DMS53 (cell line): ENCODE results near the gene UBTD2.
"Not testable (repeated sequence)": the region's sequence is repeated elsewhere in the genome, so short reads cannot be mapped to it uniquely, and the experiment has no call there.

Experiments
- DNase-seq: peaks from one replicate; lab custom pipeline; 2025; lab: John Stamatoyannopoulos, UW

Gene UBTD2

DNA sequence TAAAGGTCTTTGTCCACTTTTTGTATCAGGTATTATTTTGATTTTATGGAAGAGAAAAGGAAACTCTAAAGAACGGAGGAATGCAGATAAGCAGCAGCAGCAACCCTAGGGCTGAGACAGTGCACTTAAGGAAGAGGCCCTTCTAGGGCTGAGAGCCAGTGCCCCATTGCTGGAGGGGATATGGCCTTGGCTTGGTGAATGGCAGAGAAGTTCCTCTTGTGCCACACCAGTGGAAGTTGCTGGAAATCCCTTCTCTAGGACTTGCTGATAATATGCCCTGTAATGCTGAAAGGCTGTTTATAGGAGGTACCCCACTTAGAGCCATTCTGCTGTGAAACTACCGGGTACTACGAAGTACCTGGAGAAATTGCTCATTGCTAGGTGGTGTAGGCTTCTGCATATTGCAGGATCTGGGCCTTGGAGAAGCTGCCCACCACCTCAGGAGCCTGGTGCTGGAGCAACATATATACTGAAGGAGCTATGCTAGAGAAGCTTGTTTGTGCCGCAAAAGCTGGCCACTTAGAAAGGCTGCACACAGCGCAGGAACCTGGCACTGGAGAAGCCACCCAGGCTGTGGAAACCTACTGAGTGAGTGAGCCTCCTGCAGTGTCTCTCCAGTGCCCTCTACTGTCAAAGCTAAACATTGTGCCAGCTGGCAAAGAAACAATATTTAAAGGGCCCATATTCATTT, 9.6 kb upstream of the UBTD2 start:
- peak; percentile 91 for DNase-seq

DNA sequence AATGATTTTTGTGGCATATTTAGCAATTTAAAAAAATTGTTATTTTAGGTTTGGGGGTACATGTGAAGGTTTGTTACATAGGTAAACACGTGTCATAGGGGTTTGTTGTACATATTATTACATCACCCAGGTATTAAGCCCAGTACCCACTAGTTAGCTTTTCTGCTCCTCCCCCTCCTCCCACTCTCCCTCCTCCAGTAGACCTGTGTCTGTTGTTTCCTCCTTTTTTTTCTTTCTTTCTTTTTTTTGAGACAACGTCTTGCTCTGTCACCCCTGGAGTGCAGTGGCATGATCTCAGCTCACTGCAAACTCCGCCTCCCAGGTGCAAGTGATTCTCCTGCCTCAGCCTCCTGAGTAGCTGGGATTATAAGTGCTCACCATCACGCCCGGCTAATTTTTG, 8.3 kb upstream of the UBTD2 start:
- not testable (repeated sequence) for DNase-seq

DNA sequence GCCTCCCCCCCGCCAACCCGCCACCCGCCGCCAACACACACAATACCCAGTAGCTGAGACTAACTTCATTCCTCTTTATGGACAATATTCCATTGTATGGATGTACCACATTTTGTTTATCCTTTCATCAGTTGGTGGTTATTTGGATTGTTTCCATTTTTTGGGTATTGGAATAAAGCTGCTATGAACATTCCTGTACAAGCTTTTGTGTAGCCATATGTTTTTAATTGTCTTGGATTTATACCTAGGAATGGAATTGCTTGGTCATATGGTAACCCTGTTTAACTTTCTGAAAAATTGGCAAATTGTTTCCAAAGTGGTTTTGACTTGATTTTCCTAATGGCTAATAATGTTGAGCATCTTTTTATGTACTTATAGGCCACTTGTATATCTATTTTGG, 4.9 kb upstream of the UBTD2 start:
- DNase-seq = no peak

DNA sequence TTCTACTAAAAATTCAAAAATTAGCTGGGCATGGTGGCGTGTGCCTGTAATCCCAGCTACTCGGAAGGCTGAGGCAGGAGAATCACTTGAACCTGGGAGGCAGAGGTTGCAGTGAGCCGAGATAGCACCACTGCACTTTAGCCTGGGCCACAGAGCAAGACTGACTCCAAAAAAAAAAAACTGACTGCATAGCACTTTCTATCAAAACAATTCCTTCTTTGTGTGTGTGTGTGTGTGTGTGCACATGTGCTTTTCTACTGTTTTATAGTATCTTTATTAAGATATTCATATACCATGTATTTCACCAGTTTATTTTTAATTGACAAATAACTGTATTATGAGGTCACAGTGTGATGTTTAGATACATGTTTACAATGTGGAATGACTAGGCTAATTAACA, 3.6 kb upstream of the UBTD2 start:
- not testable (repeated sequence) for DNase-seq

DNA sequence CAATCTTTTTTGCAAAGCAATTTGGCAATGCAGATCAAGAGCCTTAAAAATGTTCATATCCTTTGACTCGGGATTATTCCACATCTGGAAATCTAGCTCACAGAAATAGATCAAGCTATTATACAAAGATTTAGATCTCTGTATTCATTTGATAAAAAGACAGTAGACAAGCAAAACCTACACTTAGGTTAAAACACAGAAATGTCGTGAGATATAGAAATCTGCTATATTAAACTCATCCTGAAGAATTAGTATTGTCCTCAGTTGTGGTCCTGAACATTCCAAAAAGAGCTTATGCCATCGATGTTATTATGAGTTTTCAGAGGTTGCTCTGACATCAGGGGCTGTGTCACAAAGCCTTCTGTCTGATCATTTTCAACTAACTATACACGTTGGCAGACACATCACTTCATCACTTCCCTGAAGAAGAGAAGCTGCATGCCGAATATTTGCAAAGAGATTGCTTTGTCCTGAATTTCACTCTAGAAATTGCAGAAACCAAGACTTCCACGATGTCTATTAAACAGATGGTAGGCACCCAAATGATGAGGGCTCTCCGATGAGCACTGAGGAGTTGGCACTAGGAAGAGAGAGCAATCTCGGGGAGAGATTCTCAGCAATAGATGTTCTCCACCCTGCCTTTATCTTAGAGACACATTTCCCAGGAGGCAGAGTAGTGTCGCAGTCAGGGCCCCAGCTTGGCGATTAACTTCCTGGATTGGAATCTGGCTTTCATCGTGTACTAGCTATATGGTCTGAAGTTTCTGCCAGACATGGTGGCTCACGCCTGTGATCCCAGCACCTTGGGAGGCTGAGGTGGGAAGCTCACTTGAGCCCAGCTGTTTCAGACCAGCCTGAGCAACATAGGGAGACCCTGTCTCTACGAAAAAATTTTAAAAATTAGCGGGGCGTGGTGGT, 1.9 kb upstream of the UBTD2 start:
- no peak for DNase-seq

DNA sequence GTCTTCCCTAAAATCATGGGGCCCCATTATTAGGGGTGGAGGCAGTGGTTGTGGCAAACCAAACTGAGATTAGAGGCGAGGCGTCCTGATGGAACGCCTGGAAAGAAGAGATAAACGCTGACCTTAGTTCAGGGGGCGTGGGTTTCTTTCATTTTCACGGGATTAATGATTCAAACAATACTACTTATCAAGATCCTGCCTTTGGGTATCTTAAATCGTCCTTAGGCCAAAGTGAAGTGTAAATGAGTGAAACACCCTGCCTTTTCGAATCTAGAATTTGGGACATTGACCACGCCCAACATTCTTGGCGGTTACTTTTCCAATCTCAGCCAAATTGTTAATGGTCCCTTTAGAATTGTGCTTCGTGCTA, 1.0 kb upstream of the UBTD2 start:
- DNase-seq = no peak

DNA sequence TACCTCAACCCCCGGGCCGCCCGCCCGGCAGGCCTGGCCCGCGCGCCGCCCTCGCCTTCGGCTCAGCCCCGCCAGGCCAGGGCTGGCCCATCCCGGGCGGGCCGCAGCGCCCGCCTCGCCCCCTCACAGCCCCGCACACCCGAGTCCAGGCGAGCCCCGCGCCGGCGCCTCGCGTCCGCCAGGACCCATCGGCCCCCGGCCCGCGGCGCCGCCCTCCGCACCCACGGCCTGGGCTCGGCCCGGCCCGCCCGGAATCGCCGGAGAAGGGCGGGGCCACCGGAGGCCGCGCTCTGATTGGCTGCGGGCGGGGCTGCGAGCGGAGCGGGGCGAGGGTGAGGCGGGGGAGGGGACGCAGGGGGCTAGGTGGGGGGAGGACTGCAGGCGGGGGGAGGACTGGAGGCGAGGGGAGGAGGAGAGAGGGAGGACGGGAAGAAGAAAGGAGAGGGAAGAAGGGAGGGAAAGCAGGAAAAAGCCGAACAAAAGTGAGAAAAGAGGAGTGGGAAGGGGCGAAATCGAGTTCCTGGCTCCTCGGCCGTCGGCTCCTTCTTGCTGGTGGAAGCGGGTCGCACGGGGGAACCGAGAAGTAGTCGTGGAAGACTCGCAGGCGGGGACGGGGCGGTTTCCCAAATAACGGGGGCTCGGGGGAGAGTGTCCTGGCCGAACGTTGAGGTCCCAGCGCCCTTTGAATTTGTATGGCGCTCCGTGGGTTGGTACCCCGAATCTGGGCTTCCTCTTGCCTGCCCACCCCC, 472 bp upstream of the UBTD2 start:
- peak; percentile 93 for DNase-seq

DNA sequence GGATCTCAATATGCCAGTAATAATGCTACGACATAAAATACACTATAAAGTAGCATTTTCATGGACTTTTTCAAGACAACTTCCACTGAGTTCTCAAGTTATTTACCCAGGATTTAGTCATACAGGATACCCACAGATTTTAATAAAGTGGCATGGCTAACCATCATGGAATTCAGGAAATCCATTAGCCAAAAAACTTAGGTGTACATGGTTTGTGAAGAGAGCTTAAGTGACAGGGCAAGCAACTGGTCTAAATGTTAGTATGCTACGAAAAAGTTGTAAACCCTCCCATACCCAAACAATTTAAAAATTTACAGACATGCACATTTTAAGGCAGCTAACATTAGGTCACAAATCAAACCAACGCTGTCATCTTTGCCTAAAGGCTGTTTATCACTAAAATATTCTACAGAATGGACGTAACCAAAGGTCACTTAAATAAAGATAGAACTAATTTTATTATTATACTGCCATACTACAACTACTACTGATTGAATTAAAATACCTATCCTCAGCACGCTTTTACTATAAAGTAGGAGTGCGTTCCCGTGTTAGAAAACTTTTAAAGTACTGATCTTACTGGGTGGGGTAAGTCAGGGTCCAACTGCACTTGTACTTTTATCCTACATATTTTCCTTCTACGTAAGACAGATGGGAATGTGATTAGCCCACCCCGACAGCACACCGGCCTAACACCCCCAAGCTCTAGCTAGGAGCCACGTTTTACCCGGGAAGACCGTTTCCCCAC, 1.1 kb downstream of the UBTD2 start:
- no peak for DNase-seq

DNA sequence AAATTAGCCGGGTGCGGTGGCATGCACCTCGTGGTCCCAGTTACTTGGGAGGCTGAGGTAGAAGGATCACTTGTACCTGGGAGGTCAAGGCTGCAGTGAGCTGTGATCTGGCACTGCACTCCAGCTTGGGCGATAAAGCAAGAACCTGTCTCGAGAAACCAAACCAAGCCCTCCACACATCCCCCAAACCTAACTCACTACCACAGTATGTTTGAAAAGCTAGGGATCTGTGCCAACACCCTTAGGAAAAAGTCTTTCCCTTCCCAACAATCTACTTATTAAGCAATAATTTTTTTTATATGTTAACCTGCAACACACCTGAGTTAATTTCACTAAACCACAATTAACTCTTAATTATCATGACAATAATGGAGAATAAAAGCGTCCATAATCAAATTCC, 2.2 kb downstream of the UBTD2 start:
- no peak for DNase-seq

DNA sequence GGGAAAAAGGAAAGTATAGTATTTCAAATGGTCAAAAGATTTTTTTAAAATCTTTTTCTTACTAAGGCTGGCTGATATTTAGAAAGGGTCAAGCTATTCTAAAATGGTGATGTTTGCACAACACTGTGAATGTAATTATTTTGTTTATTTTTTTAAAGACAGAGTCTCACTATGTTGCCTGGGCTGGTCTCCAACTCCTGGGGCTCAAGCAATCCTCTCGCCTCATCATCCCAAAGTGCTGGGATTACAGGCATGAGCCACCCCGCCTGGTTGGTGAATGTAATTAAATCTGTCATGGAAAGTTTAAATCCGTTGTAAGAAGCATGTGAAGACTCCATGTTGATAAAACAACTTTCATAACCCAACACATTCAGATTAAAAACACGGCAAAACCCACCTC, 2.6 kb downstream of the UBTD2 start:
- DNase-seq = no peak

DNA sequence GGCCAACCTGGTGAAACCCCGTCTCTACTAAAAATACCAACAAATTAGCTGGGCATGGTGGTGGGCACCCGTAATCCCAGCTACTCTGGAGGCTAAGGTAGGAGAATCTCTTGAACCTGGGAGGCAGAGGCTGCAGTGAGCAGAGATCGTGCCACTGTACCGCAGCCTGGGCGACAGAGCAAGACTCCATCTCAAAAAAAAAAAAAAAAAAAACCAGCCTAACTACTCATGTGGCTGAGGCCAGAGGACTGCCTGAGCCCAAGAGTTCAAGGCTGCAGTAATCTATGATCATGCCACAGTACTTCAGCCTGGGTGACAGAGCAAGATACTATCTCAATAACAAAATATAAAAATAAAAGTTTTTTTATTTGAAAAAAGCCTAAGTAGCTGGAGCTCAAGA, 3.2 kb downstream of the UBTD2 start:
- DNase-seq = no peak

DNA sequence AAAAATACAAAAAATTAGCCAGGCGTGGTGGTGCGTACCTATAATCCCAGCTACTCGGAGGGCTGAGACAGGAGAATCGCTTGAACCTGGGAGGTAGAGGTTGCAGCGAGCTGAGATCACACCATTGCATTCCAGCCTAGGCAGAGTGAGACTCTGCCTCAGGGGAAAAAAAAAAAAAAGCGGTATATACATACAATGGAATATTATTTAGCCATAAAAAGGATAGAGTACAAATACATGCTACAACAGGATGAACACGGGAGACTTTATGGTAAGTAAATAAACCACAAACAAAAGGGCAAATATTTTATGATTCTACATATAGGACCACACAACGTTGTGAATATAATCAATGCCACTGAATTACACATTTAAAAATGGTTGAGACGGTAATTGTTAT, 5.2 kb downstream of the UBTD2 start:
- DNase-seq = no peak

DNA sequence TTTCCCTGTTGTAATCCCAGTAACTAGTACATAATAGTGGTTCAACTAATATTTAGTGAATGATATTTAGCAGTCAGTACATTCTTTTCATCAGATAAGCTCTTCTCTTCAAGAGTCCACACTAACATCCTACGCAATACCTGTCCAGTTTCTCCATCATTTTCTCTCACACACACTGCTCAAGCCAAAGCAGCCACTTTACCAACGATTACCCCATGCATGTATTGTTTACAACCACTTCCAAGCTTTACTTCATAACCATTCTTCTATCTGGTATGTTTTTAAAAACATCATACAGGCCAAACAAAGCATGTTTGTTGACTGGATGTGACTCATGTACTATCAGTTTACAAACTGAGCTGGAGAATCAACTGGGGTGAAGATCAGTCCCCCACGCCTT, 7.3 kb downstream of the UBTD2 start:
- peak; percentile 87 for DNase-seq

DNA sequence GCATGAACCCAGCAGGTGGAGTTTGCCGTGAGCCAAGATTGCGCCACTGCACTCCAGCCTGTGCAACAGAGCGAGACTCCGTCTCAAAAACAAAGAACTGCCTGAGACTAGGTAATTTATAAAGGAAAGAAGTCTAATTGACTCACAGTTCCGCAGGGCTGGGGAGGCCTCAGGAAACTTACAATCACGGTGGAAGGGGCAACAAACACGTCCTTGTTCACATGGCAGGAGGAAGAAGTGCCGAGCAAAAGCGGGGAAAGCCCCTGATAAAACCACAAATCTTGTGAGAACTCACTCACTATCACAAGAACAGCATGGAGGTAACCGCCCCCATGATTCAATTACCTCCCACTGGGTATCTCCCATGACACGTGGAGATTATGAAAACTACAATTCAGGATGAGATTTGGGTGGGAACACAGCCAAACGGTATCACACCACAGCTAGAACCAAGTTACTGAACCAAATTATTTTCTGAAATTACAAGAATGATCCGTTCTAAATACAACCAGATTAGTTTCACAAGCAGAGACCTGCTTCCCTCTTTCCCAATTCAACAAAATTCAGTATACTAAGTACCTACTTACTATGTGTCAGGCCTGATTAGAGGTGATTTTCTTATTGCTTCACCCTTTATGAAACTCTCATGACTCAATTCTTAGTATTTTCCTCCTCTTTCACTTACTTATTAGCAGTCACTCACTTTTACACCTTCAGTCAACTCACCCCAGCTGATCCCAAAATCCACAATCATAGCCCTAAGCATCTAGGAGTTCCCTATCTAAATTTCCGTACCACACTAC, 8.4 kb downstream of the UBTD2 start:
- DNase-seq = no peak

DNA sequence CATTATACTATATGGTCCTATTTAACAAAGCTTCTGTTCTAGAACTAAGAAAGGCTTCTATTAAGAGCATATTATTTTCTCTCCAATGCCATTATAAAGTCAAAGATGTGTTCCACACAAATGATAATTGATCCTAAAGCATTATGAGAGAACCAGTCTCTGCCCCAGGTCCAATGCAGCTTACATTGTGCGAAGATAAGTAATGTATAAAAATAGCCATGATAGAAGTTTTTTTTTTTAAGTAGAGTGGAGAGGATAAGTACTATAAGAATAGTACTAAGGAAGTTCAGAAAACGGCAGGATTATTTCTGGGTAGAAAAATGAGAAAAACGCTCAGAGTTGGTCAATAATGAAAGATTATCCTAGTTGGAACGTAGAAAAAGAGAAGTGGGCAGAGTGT, 15.6 kb downstream of the UBTD2 start:
- no peak for DNase-seq

DNA sequence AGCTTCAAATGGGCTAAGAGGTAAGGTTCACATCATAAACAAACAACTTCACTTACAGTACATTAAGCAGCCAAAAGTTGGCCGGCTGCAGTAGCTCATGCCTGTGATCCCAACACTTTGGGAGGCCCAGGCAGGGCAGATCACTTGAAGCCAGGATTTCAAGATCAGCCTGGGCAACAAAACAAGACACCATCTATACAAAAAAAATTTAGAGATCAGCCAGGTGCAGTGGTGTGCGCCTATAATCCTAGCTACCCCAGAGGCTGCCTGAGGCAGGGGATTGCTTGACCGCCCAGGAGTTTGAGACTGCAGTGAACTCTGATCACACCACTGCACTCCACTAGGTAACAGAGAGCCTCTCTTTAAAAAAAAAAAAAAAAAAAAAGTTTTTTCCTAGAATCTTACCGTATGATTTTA, 16.9 kb downstream of the UBTD2 start:
- no peak for DNase-seq

DNA sequence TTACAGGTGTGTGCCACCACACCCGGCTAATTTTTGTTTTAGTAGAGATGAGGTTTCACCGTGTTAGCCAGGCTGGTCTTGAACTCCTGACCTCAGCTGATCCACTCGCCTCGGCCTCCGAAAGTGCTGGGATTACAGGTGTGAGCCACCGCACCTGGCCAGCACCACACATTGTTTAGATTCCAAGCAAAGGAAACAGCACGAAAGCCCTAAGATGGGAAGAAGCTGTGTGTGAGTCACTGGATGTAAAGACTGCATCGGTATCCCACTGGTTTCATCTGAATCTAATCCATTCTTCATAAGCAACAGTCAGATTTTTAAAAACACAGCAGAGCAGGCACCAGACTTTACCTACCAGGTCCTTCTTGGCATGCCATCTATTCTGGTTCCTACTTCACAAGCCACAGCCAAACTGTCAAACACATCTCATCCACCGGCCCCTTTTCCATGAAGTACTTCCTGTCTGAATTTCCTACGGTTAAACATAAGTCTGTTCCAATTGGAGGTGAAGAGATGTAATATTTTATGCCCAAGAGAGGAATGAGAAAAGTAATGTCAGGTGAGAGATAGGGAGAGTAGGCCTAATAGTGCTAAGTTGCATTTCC, 17.4 kb downstream of the UBTD2 start:
- no peak for DNase-seq

DNA sequence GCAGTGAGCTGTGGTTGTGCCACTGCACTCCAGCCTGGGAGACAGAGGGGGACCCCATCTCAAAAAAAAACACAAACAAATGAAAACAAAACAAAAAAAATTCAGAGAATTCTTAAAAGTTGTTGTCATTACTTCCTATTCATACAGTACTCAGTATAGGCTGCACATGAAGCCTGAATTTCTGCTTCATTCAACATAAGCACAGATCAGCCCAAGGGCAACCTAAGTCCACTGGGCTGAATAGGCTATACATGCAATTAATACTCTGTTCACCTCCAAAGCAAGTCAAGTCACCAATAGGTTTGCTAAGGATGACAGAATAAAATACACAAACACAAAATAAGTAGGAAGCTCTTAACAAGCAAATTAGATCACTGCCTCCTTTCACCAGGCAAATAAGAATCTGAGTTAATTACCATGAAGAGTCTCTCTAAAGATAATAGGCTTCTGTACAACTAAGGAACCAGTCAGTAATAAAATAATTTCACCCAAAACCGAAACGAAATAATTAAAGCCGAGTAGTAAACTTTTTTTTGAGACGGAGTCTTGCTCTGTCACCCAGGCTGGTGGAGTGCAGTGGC, 18.7 kb downstream of the UBTD2 start:
- DNase-seq = no peak

DNA sequence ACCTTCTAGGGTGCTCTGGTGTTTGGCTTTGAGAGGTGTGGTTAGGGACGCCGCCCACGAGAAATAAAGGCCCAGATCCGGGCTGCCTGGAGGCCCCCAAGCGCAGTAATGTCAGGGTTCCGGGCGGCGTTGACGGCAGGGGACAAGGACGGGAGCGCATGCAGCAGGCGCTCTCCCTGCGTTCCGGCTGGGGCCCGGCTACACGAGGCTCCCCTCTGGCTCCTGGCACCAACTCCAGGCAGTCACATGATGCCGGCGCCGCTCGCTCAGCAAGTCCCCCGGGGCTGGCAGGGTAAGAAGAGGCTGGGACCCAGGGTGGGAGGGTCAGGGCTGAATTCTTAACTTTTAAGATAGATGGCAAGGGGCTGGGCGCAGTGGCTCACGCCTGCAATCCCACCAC, 28.1 kb downstream of the UBTD2 start:
- DNase-seq = no peak

DNA sequence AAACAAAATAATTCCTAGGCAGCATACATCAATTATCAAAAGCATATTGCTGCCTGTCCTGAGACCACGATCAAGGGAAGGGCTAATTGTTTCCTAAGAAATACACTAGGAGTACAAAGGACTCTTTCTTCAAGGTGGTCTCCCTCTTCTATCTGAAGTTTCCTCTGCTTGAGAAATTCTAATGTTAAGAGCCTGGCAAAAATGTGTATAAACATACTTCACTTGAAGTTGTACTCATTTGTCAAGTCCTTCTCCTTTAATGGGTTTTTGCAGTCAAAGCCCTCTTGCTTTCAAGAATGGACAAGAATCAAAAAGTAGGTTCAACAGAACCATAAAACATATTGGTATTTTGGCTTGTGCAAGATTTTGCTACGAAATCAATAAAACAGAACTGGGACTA, 31.1 kb downstream of the UBTD2 start:
- no peak for DNase-seq

DNA sequence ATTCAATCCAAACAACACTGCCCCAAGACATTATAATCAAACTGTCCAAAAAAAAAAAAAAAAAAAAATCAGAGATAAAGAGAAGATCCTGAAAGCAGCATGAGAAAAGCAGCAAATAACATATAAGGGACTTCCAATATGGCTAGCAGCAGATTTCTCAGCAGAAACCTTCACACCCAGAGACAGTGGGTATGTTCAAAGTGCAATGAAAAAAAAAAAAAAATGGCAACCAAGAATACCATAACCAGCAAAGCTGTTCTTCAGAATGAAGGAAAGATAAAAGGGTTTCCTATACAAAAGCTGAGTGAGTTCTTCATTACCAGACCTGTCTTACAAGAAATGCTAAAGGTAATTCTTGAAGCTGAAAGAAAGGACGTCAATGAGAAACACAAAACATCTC, 32.1 kb downstream of the UBTD2 start:
- DNase-seq = no peak
